Testis (tissue), 3 donors: ENCODE results near the gene KCNIP2. TPM values are rescaled to one million over a fixed set of nuclear protein-coding genes. Genes with fewer than 3 reads are reported as not detected.

Experiments
- DNase-seq: peaks from one replicate; pipeline ENCODE4 v3.0.0-alpha.2; 2019
- H3K27ac ChIP-seq, 2 donors: fragments of 200-600 bp; sonication (generic); one replicate each; pipeline ENCODE4 v1.5.1; 2019
- H3K27me3 ChIP-seq: fragments of 200-600 bp; sonication (generic); one replicate; pipeline ENCODE4 v1.5.1; 2019
- H3K36me3 ChIP-seq: fragments of 200-600 bp; sonication (generic); one replicate; pipeline ENCODE4 v1.5.1; 2017; ENCODE audit warnings: low read depth; ENCODE audit errors: missing control alignments
- H3K4me1 ChIP-seq: fragments of 200-600 bp; sonication (generic); one replicate; pipeline ENCODE4 v1.5.1; 2019
- H3K4me3 ChIP-seq, 2 donors: fragments of 200-600 bp; sonication (generic); one replicate each; pipeline ENCODE4 v1.5.1; 2017 to 2019
- H3K9me3 ChIP-seq: fragments of 200-600 bp; sonication (generic); one replicate; pipeline ENCODE4 v1.5.1; 2017
- POLR2A ChIP-seq: fragments of 450-650 bp; IDR thresholded peaks from one replicate; pipeline ENCODE4 v1.6.1; 2017; ENCODE audit warnings: antibody characterized with exemption, mild to moderate bottlenecking, moderate library complexity
- WGBS, 2 donors: methylation state at CpG; one replicate each; pipeline ENCODE4 v1.1.5; 2018; 5-methylcytosine and 5-hydroxymethylcytosine counted together
- intact Hi-C: fragments of 100-400 bp; cut with DNase I; formaldehyde crosslinking; loops from one replicate; pipeline ENCODE4 v1.15.1; 2023; ENCODE audit warnings: low total_unique reads
- polyA plus RNA-seq: library from polyadenylated mRNA; stranded (reverse); fragments of 350-450 nt; fragmentation: Illumina TruSeq; extraction: RNeasy Lipid Tissue Mini Kit (QIAGEN cat#74804); gene quantifications from one replicate; pipeline ENCODE4 v1.2.3, GENCODE V29; 2014; ENCODE audit warnings: low read depth, low replicate concordance; ENCODE audit not compliant: insufficient read depth
- total RNA-seq, 2 donors: library from RNA; depleted of rRNA; stranded (reverse); fragments of >200 nt; gene quantifications; one replicate each; pipeline ENCODE4 v1.2.3, GENCODE V29; 2016
- TF ChIP-seq, protein P1 (sequence below), 3 experiments: fragments of 450-650 bp in 2 of 3; fragments of 200-600 bp in 1 of 3; sonication (generic) in 1 of 3; IDR thresholded peaks; one replicate each; pipeline ENCODE4 v1.5.1; 2016 to 2019; ENCODE audit warnings: antibody characterized with exemption in 3 of 3, mild to moderate bottlenecking in 2 of 3, moderate library complexity in 1 of 3

Gene KCNIP2
- total and polyA plus RNA-seq, 3 donors from 2014 or later, result 5.1 to 6.8 (median 5.6) TPM

- Histone ChIP-seq H3K27ac (no peak overlapping the region), H3K9me3 (no peaks in the 10 kb centered on the region), H3K4me3 (no peak overlapping the region), H3K36me3 (no peaks in the 10 kb centered on the region), H3K27me3 (no peaks in the 10 kb centered on the region), H3K4me1 (peaks cover 11% of the 10 kb centered on the region)
- no peak for DNase-seq
- 72 to 78% methylated on average over 8 of the region's 8 CpGs for WGBS, 2 donors
- intact Hi-C loops, result no loop called here
- TF ChIP-seq, protein P1, sequence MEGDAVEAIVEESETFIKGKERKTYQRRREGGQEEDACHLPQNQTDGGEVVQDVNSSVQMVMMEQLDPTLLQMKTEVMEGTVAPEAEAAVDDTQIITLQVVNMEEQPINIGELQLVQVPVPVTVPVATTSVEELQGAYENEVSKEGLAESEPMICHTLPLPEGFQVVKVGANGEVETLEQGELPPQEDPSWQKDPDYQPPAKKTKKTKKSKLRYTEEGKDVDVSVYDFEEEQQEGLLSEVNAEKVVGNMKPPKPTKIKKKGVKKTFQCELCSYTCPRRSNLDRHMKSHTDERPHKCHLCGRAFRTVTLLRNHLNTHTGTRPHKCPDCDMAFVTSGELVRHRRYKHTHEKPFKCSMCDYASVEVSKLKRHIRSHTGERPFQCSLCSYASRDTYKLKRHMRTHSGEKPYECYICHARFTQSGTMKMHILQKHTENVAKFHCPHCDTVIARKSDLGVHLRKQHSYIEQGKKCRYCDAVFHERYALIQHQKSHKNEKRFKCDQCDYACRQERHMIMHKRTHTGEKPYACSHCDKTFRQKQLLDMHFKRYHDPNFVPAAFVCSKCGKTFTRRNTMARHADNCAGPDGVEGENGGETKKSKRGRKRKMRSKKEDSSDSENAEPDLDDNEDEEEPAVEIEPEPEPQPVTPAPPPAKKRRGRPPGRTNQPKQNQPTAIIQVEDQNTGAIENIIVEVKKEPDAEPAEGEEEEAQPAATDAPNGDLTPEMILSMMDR (IDR thresholded peaks at IDR 0.05), result no peak
- TF ChIP-seq POLR2A, result no peak
Observed at GRCh38 chr10:101834341-101834740, 9.3 kb downstream of the KCNIP2 start.

DNA sequence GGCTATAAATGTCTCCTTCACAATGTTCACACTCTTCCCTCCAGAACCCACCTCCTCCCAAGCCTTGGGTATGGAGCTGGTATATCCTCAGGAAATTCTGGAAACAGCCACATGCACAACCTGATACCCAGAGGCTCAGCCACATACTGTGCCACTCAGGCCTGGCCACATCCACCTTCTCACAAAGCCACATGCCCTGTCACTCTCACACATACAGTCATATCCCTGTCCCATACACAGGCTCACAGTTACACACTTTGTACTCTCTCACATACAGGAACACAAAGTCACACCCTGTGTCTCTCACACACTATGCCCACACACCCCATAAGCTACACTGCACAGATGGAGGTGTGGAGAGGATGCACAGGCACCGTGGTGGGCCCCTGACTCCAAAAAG, 10.1 kb downstream of the KCNIP2 start:
- no peaks in the 10 kb centered on the region for H3K9me3 ChIP-seq
- no peak for DNase-seq
- H3K27me3 ChIP-seq, result no peaks in the 10 kb centered on the region
- intact Hi-C loops, result no loop called here
- WGBS, 2 donors, result 75% methylated on average over 1 of the region's 1 CpG
- no peak overlapping the region for H3K27ac ChIP-seq
- H3K36me3 ChIP-seq, result no peaks in the 10 kb centered on the region
- TF ChIP-seq, protein P1 (IDR thresholded peaks at IDR 0.05), result no peak
- no peak for TF ChIP-seq POLR2A
- peaks cover 11% of the 10 kb centered on the region for H3K4me1 ChIP-seq
- H3K4me3 ChIP-seq, result no peak overlapping the region

DNA sequence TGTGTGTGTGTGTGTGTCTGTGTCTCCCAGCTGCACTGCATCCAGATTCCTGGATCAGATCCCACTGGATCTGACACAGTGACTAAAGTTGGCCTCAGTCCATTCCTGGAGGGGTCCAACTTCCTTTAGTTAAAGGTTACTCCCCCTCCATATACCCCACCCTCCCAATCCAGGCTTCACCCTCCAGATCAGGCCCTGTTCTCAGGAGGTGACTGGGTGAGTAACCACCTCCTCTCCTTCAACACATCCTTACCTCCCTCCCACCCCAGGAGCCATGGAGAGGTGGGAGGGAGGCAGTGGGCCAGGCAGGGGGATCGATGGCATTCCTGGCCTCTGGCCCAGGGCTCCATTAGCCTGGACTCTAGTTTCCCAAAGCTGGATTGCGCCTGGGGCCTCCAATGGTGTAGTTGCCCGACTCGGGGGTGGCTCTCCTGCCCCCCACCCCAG, 11.3 kb downstream of the KCNIP2 start:
- DNase-seq, result no peak
- Histone ChIP-seq H3K4me3 (no peak overlapping the region), H3K4me1 (peaks cover 11% of the 10 kb centered on the region), H3K27me3 (no peaks in the 10 kb centered on the region), H3K27ac (no peak overlapping the region), H3K36me3 (no peaks in the 10 kb centered on the region), H3K9me3 (no peaks in the 10 kb centered on the region)
- TF ChIP-seq POLR2A, result no peak
- TF ChIP-seq, protein P1 (IDR thresholded peaks at IDR 0.05), result no peak
- WGBS, 2 donors, result 71 to 74% methylated on average over 4 of the region's 4 CpGs
- intact Hi-C loops, result no loop called here

GRCh38 chr10:101831169-101831811, 12.3 kb downstream of the KCNIP2 start:
- peaks cover 11% of the 10 kb centered on the region for H3K4me1 ChIP-seq
- H3K4me3 ChIP-seq, result peak overlapping the region; percentile 19 to 59
- peak overlapping the region in 1 of 2 donors; percentile 28 for H3K27ac ChIP-seq
- H3K36me3 ChIP-seq, result no peaks in the 10 kb centered on the region
- intact Hi-C loops, result no loop called here
- 62 to 65% methylated on average over 9 of the region's 9 CpGs for WGBS, 2 donors
- TF ChIP-seq, protein P1 (IDR thresholded peaks at IDR 0.05), result no peak
- no peak for TF ChIP-seq POLR2A
- no peak for DNase-seq
- H3K27me3 ChIP-seq, result no peaks in the 10 kb centered on the region
- no peaks in the 10 kb centered on the region for H3K9me3 ChIP-seq
